SK-N-SH treated with all-trans-retinoic acid at 6 μM for 48 hours (cell line): ENCODE data around the gene BCAT1.

ENCODE experiments used
- ATAC-seq: fragments of 200-7000 bp; cut with Tn5 transposase; 3 replicates; pipeline ENCODE4 v1.9.1; 2020; ENCODE audit warnings: mild to moderate bottlenecking, moderate library complexity
- ARNTL ChIP-seq: fragments of 450-650 bp; formaldehyde crosslinking; IDR thresholded peaks from 2 replicates; pipeline ENCODE4 v1.5.0; 2020; ENCODE audit warnings: low read depth, mild to moderate bottlenecking, moderate library complexity, borderline replicate concordance
- BACH2 ChIP-seq: fragments of 250-450 bp; sonication (Bioruptor Pico); IDR thresholded peaks from 2 replicates; pipeline ENCODE4 v1.9.0; 2021; ENCODE audit warnings: mild to moderate bottlenecking, borderline replicate concordance
- CSDC2 ChIP-seq: fragments of 250-450 bp; sonication (Bioruptor Pico); IDR thresholded peaks from 2 replicates; pipeline ENCODE4 v1.5.0; 2020; ENCODE audit warnings: mild to moderate bottlenecking, moderate library complexity
- ESRRG ChIP-seq: fragments of 250-450 bp; sonication (Bioruptor Pico); IDR thresholded peaks from 2 replicates; pipeline ENCODE4 v1.6.1; 2021; ENCODE audit warnings: mild to moderate bottlenecking
- GLIS3 ChIP-seq: fragments of 250-450 bp; sonication (Bioruptor Pico); IDR thresholded peaks from 2 replicates; pipeline ENCODE4 v1.5.0; 2020; ENCODE audit warnings: mild to moderate bottlenecking, moderate library complexity
- ISL1 ChIP-seq: fragments of 250-450 bp; sonication (Bioruptor Pico); IDR thresholded peaks from 2 replicates; pipeline ENCODE4 v2.1.2; 2022; ENCODE audit warnings: mild to moderate bottlenecking, moderate library complexity
- RARB ChIP-seq: fragments of 250-450 bp; sonication (Bioruptor Pico); IDR thresholded peaks from 2 replicates; pipeline ENCODE4 v1.8.0; 2021; ENCODE audit warnings: mild to moderate bottlenecking, moderate library complexity
- SNAI2 ChIP-seq: fragments of 250-450 bp; sonication (Bioruptor Pico); IDR thresholded peaks from 2 replicates; pipeline ENCODE4 v1.5.0; 2020; ENCODE audit warnings: mild to moderate bottlenecking, moderate library complexity
- TCF4 ChIP-seq: fragments of 250-450 bp; sonication (Bioruptor Pico); IDR thresholded peaks from 2 replicates; pipeline ENCODE4 v1.8.0; 2021; ENCODE audit warnings: mild to moderate bottlenecking, moderate library complexity, borderline replicate concordance
- TOX ChIP-seq: fragments of 250-450 bp; sonication (Bioruptor Pico); IDR thresholded peaks from 2 replicates; pipeline ENCODE4 v1.8.0; 2021; ENCODE audit warnings: mild to moderate bottlenecking, moderate library complexity, borderline replicate concordance
- ZC3H10 ChIP-seq: fragments of 250-450 bp; sonication (Bioruptor Pico); IDR thresholded peaks from 2 replicates; pipeline ENCODE4 v1.5.1; 2021; ENCODE audit warnings: mild to moderate bottlenecking, moderate library complexity
- ZFP3 ChIP-seq: fragments of 250-450 bp; sonication (Bioruptor Pico); IDR thresholded peaks from 2 replicates; pipeline ENCODE4 v1.5.0; 2020; ENCODE audit warnings: mild to moderate bottlenecking, moderate library complexity
- ZFP30 ChIP-seq: fragments of 450-650 bp; formaldehyde crosslinking; IDR thresholded peaks from 2 replicates; pipeline ENCODE4 v1.5.0; 2022; ENCODE audit warnings: mild to moderate bottlenecking, moderate library complexity
- ZNF565 ChIP-seq: fragments of 450-650 bp; formaldehyde crosslinking; conservative IDR thresholded peaks from 2 replicates; pipeline ENCODE4 v1.5.0; 2020; ENCODE audit warnings: low read depth, mild to moderate bottlenecking, moderate library complexity
- ZNF70 ChIP-seq: fragments of 450-650 bp; formaldehyde crosslinking; IDR thresholded peaks from 2 replicates; pipeline ENCODE4 v1.5.0; 2020; ENCODE audit warnings: mild to moderate bottlenecking, moderate library complexity
- ZNF8 ChIP-seq: fragments of 450-650 bp; formaldehyde crosslinking; IDR thresholded peaks from 2 replicates; pipeline ENCODE4 v1.5.0; 2020; ENCODE audit warnings: mild to moderate bottlenecking, moderate library complexity
- TF ChIP-seq, protein P1 (sequence below): fragments of 250-450 bp; sonication (Bioruptor Pico); IDR thresholded peaks from 2 replicates; pipeline ENCODE4 v1.8.0; 2021; ENCODE audit warnings: low read depth, mild to moderate bottlenecking, moderate library complexity, borderline replicate concordance
- TF ChIP-seq, protein P2 (sequence below): fragments of 250-450 bp; sonication (Bioruptor Pico); IDR thresholded peaks from 2 replicates; pipeline ENCODE4 v1.5.1; 2020; ENCODE audit warnings: low read depth, mild to moderate bottlenecking, moderate library complexity
- TF ChIP-seq, protein P3 (sequence below): fragments of 250-450 bp; sonication (Bioruptor Pico); IDR thresholded peaks from 2 replicates; pipeline ENCODE4 v1.8.0; 2020; ENCODE audit warnings: mild to moderate bottlenecking, moderate library complexity, borderline replicate concordance
- TF ChIP-seq, protein P4 (sequence below): fragments of 250-450 bp; sonication (Bioruptor Pico); IDR thresholded peaks from 2 replicates; pipeline ENCODE4 v1.5.0; 2020; ENCODE audit warnings: mild to moderate bottlenecking, moderate library complexity

BCAT1 gene

DNA sequence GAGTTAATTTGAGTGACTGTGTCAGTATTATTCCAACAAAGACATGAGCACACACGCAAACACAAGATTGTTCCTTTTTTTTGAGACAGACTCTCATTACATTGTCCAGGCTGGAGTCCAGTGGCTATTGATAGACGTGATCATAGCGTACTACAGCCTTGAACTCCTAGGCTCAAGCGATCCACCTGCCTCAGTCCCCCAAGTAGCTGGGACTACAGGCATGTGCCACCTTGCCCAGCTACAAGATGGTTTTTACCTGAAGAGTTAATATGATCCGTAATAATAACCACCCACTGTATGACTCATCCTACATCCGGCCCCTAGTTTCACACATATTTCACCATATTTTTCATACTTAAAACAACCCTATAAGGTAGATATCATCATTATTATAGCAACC is 26.8 kb downstream of the BCAT1 start:
- no peak for ATAC-seq
- no peak for TF ChIP-seq ZNF565 (CRISPR knock-in tag)
- TF ChIP-seq, all 23 proteins: peak for 0

DNA sequence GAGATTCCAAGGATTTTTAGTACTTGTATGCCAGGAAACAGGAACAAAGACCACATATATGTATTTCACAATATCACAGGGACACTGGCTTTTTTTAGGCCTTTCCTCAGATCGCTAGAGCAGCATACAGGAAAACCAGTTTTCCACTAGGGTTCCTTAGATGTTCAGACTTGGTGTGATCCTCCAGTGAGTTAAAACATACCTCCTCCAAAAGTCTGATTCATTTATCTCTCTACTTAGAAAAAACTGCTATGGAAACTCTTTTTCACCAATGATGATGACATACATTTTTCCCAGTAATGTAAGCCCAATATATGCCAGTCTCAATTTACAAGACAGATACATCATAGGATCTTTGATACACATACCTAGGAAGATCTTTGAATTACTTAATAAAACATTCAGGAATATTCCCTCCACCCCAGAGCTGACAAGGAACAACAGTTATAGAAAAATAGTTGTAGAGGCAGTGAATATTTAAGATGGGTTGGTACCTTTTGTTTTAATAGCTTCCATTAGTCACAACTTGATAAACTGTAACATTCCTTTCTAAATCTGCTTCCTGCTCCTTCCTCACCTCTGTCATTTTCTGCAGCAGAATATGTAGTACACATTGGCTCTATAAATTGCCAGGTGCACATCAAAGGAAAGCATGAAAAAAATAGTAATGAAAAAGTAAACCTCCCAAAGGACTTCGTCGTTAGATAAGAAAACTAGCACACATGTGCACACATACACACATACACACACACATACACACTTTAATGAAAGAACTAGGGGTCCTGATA is 27.5 kb downstream of the BCAT1 start:
- peak; percentile 33; the same call in 1 of the 2 replicates for TF ChIP-seq ISL1 (CRISPR knock-in tag)
- TF ChIP-seq TOX = no peak
- TF ChIP-seq, all 23 proteins: peak for 1
- peak; percentile 86 for ATAC-seq

DNA sequence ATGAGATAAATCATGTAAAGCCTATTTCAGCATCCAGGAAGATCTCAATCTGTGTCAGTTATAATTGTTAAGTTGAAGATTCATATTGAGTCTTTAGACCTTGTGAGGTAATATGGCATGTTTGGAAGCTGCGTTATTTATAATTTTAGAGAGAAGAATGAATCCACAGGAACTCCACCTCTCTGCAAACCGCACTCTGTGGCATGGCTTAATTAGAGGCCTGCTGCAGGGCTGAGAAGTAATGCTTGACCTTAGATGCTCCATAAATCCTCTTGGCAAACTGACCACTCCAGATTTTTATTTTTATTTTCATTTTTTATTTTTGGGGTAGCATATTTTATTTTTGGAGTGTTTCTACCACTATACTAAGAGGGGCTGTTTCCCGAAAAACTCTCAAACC is 28.8 kb downstream of the BCAT1 start:
- TF ChIP-seq ZC3H10 (CRISPR knock-in tag) (no peak), ZFP30 (CRISPR knock-in tag) (no peak), ISL1 (CRISPR knock-in tag) (no peak), TCF4 (CRISPR knock-in tag) (no peak), ARNTL (CRISPR knock-in tag) (no peak), CSDC2 (CRISPR knock-in tag) (no peak), BACH2 (CRISPR knock-in tag) (no peak), GLIS3 (CRISPR knock-in tag) (no peak), ZFP3 (CRISPR knock-in tag) (no peak), ESRRG (CRISPR knock-in tag) (no peak), ZNF70 (CRISPR knock-in tag) (no peak), SNAI2 (CRISPR knock-in tag) (no peak), ZNF565 (CRISPR knock-in tag) (no peak), TOX (no peak), RARB (CRISPR knock-in tag) (no peak), ZNF8 (no peak)
- TF ChIP-seq, protein P1, sequence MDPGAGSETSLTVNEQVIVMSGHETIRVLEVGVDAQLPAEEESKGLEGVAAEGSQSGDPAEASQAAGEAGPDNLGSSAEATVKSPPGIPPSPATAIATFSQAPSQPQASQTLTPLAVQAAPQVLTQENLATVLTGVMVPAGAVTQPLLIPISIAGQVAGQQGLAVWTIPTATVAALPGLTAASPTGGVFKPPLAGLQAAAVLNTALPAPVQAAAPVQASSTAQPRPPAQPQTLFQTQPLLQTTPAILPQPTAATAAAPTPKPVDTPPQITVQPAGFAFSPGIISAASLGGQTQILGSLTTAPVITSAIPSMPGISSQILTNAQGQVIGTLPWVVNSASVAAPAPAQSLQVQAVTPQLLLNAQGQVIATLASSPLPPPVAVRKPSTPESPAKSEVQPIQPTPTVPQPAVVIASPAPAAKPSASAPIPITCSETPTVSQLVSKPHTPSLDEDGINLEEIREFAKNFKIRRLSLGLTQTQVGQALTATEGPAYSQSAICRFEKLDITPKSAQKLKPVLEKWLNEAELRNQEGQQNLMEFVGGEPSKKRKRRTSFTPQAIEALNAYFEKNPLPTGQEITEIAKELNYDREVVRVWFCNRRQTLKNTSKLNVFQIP = no peak
- TF ChIP-seq, protein P2, sequence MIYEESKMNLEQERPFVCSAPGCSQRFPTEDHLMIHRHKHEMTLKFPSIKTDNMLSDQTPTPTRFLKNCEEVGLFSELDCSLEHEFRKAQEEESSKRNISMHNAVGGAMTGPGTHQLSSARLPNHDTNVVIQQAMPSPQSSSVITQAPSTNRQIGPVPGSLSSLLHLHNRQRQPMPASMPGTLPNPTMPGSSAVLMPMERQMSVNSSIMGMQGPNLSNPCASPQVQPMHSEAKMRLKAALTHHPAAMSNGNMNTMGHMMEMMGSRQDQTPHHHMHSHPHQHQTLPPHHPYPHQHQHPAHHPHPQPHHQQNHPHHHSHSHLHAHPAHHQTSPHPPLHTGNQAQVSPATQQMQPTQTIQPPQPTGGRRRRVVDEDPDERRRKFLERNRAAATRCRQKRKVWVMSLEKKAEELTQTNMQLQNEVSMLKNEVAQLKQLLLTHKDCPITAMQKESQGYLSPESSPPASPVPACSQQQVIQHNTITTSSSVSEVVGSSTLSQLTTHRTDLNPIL (CRISPR knock-in tag) = no peak
- TF ChIP-seq, protein P3, sequence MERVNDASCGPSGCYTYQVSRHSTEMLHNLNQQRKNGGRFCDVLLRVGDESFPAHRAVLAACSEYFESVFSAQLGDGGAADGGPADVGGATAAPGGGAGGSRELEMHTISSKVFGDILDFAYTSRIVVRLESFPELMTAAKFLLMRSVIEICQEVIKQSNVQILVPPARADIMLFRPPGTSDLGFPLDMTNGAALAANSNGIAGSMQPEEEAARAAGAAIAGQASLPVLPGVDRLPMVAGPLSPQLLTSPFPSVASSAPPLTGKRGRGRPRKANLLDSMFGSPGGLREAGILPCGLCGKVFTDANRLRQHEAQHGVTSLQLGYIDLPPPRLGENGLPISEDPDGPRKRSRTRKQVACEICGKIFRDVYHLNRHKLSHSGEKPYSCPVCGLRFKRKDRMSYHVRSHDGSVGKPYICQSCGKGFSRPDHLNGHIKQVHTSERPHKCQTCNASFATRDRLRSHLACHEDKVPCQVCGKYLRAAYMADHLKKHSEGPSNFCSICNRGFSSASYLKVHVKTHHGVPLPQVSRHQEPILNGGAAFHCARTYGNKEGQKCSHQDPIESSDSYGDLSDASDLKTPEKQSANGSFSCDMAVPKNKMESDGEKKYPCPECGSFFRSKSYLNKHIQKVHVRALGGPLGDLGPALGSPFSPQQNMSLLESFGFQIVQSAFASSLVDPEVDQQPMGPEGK (CRISPR knock-in tag) = no peak
- TF ChIP-seq, protein P4, sequence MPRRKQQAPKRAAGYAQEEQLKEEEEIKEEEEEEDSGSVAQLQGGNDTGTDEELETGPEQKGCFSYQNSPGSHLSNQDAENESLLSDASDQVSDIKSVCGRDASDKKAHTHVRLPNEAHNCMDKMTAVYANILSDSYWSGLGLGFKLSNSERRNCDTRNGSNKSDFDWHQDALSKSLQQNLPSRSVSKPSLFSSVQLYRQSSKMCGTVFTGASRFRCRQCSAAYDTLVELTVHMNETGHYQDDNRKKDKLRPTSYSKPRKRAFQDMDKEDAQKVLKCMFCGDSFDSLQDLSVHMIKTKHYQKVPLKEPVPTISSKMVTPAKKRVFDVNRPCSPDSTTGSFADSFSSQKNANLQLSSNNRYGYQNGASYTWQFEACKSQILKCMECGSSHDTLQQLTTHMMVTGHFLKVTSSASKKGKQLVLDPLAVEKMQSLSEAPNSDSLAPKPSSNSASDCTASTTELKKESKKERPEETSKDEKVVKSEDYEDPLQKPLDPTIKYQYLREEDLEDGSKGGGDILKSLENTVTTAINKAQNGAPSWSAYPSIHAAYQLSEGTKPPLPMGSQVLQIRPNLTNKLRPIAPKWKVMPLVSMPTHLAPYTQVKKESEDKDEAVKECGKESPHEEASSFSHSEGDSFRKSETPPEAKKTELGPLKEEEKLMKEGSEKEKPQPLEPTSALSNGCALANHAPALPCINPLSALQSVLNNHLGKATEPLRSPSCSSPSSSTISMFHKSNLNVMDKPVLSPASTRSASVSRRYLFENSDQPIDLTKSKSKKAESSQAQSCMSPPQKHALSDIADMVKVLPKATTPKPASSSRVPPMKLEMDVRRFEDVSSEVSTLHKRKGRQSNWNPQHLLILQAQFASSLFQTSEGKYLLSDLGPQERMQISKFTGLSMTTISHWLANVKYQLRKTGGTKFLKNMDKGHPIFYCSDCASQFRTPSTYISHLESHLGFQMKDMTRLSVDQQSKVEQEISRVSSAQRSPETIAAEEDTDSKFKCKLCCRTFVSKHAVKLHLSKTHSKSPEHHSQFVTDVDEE (CRISPR knock-in tag) = no peak
- no peak for ATAC-seq

DNA sequence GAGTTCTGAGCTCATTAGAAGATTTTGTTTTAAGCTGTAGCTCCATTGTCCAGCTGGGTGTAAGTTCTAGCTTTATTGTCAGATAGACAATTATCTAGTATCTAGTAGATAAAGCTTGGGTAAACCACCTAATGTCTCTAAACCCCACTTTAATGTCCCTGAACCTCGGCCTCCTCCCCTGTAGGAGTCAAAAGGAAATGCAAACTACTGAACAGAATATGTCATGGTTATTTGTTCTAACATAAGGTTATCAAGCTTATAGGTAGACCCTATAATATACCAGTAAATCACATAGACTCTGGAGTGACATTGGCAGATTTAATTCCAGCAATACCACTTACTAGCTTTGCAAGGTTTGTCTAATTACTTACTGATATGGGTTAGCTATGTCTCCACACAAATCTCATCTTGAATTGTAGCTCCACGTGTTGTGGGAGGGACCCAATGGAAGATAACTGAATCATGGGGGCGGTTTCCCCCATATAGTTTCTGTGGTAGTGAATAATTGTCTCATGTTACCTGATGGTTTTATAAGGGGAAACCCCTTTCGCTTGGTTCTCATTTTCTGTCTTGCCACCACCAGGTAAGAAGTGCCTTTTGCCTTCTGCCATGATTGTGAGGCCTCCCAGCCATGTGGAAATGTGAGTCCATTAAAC is 29.4 kb downstream of the BCAT1 start:
- no peak for ATAC-seq

More for the DNA sequence above, 29.4 kb downstream of the BCAT1 start:
- TF ChIP-seq RARB (CRISPR knock-in tag) = no peak
- TF ChIP-seq, protein P3 (CRISPR knock-in tag) = no peak
